GM11168 (cell line): ENCODE results near the gene KLHL10.
"Not testable (repeated sequence)": the region's sequence is repeated elsewhere in the genome, so short reads cannot be mapped to it uniquely, and the experiment has no call there.

Experiments used
- in situ Hi-C: fragments of 300-500 bp; cut with MboI; formaldehyde crosslinking; loops from one replicate; pipeline ENCODE4 v1.12.0; 2022; ENCODE audit warnings: low sequenced_read_pairs; ENCODE audit not compliant: unreplicated experiment

Gene KLHL10

DNA sequence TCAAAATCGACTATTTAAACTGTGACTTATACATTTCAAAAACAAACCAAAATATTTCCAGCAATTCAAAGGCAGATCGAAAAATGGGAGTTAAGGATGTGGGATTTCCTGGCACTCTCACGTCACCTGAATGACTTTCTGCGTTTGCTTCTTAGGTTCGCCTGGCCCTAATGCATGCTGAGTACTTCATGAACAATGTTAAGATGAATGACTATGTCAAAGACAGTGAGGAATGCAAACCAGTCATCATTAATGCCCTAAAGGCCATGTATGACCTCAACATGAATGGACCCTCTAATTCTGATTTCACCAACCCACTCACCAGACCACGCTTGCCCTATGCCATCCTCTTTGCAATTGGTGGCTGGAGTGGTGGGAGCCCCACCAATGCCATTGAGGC is 7.3 kb downstream of the KLHL10 start:
- in situ Hi-C loops: no loop called here

- in situ Hi-C loops: no loop called here
Measured at GRCh38 chr17:41848788-41849187, 11.2 kb downstream of the KLHL10 start.

DNA sequence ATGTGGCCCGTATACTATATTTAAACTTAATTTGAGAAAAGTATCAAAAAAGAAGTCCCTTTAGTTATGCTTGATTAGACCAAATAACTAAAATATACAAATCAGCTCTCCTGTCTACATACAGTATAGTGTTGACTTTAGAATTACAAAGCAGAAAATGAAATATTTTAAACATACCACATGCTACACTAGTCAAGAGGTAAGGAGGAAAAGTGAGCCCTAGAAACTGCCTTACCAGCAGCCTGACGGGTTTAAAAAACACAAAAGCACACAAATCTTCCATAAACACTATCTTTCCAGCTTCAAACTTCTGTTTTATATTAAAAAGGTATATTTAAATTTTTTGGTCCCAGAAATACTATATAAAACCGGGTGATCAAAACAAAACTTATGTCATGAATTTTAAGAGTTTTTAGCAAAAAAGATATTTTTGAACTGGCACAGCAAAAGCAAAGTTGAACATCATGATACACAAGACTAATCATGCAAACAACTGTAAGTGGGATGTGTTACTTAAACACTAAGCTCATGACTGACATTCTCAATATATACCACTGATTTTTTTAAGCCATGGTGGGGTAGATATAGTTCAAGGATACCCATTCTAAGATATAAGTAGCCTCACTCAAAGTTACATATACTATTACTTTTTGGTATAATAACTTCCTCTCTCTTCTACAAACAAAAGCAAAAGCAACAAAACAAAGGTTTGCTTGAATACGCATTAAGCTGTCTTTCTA is 11.8 kb downstream of the KLHL10 start:
- in situ Hi-C loops: no loop called here

DNA sequence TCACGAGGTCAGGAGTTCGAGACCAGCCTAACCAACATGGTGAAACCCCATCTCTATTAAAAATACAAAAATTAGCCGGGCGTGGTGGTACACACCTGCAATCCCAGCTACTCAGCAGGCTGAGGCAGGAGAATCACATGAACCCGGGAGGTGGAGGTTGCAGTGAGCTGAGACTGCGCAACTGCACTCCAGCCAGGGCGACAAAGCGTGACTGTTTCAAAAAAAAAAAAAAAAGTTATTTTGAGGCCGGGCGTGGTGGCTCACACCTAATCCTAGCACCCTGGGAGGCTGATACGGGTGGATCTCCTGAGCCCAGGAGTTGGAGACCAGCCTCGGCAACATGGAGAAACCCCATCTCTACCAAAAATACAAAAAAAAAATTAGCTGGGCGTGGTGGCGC is 13.8 kb downstream of the KLHL10 start:
- in situ Hi-C loops: not testable (repeated sequence)

- in situ Hi-C loops: no loop called here
Measured at GRCh38 chr17:41860254-41860931, 22.8 kb downstream of the KLHL10 start.

GRCh38 chr17:41863074-41863848 is 25.6 kb downstream of the KLHL10 start:
- in situ Hi-C loops: no loop called here

DNA sequence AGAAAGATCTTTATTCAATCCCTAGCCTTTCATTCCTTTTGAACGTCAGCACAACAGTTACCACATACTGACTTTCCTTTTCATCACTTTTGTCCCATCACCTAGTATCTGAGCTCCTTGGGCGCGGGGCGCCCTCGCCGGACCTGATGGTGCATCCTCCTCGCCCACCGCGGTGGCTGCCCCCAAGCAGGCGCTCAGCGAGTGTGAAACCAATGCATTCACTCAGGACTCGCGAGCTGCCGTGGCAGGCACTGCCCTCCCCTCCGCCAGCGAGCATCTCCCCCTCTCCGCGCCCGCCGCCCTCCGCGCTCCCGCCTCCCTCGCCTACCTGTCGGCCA is 26.8 kb downstream of the KLHL10 start:
- in situ Hi-C loops: no loop called here

DNA sequence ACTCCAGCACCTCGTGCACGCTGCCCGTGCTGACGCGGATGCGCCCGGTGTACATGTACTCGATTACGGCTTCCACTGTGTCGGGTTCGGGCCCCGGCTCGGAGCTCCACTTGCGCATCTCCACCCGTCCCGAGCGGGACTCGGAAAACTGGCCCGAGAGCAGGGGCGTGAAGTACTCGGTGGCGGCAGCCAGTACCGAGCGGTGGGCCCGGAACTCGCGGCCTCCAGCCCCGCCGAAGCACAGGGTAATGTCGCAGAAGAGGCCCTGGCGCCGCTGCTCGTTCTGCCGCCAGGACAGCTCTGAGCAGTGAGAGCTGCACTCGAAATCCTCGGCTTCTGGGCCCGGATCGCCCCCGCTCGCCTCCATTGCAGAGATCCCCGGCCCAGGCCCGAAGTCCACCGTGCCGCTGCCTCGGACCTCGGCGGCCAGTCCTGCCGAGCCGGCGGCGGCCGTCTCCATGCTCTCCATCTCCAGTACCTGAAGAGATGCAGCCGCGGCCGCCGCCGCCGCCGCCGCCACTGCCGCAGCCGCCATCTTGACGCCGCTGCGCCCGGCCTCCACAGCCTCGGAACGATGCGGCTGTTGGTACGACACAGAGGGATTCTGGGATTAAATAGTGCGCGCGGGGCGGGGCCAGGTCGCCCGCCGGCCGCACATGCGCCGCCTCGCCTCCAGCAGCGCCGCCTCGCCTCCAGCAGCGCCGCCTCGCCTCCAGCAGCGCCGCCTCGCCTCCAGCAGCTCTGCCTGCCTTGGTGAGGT is 27.4 kb downstream of the KLHL10 start, which contains the start of gene KLHL11:
Gene KLHL11, minus strand, starts transcription at position 588 of the 760 bp plus-strand sequence. Its CDS starts 53 bp downstream, at position 535.
- in situ Hi-C loops: no loop called here

GRCh38 chr17:41865596-41865893 is 27.9 kb downstream of the KLHL10 start:
- in situ Hi-C loops: no loop called here

DNA sequence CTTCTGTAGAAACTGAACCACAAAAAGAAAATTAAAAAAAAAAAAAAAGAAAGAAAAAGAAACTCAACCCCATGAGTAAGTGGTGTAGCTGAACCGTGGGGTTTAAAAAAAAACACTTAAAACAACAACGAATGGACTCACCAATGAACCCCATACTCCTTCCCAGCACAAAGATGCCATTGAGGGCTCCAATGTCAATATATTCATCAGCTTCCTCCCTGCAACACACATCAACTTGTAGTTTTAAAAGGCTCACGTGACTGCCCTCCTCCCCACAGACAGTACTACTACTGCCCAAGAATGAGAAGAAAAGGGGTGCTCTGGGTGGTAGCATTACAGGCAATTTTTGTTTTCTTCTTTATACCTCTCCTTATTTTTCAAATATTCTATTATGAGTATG is 30.9 kb downstream of the KLHL10 start:
- in situ Hi-C loops: no loop called here

- in situ Hi-C loops: no loop called here
Measured at GRCh38 chr17:41869426-41869825, 31.8 kb downstream of the KLHL10 start.

DNA sequence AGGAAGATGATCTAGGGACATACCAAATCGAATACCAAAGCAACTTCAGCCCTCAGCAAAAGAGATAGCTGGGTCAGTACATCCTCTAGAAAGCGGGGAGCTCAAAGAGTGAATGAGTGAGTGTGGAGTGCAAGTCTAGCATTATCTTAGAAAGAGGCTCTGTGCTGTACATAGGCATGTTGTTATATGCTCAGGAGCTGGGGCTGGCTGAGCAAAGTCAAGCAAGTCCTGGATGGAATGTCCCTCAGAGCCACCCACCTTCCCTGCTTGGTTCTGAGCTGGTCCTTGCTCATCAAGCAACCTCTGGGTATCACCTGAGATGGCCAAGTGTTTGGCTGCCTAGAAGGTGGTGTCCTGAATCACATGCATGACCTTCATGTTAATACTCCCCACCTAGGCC is 32.5 kb downstream of the KLHL10 start:
- in situ Hi-C loops: no loop called here

GRCh38 chr17:41870627-41871026 is 33.0 kb downstream of the KLHL10 start:
- in situ Hi-C loops: no loop called here

GRCh38 chr17:41871789-41872188 is 34.2 kb downstream of the KLHL10 start:
- in situ Hi-C loops: no loop called here

DNA sequence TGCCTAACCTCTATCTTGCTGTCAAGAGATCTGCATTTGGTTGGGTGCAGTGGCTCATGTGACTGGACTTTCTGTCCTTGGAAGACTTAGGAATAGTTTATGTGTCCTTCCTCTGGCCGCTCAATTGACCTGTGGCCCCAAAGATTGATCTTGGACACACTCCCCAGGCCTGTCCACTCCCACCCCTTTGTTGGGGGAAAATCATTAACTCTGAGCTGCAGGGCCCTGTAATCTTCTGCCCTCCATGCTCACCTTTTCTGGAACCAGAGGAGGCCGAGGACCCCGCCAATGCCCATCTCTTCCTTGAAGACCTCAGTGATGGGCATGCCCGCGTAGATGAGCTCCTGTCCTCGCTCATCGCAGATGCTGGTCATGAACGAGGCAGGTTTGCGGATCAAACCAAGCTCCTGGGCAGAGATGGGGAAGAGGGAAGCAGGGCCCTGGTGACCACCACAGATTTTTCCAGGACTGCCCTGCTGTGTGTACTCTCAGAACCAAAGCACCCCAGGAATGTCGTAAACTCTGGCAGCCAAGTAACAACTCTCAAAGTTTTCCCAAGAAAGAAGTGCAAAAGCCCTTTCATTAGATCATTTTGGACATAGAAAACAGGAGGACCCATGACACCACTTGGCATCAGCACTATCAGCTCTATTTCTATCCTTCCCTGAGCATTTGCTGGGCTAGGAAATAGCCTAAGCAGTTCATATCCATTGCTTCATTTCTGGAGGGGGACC is 36.1 kb downstream of the KLHL10 start:
- in situ Hi-C loops: no loop called here

DNA sequence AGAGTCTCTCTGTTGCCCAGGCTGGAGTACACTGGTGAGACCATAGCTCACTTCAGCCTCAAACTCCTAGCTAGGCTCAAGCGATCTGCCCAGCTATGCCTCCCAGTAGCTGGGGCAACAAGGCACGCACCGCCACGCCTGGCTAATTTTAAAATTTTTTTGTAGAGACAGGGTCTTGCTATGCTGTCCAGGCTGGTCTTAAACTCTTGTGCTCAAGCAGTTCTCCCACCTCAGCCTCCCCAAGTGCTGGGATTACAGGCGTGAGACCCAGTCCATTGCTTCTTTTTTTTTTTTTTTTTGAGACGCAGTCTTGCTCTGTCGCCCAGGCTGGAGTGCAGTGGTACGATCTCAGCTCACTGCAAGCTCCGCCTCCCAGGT is 36.7 kb downstream of the KLHL10 start:
- in situ Hi-C loops: not testable (repeated sequence)

- in situ Hi-C loops: no loop called here
Measured at GRCh38 chr17:41880130-41880529, 42.5 kb downstream of the KLHL10 start.

DNA sequence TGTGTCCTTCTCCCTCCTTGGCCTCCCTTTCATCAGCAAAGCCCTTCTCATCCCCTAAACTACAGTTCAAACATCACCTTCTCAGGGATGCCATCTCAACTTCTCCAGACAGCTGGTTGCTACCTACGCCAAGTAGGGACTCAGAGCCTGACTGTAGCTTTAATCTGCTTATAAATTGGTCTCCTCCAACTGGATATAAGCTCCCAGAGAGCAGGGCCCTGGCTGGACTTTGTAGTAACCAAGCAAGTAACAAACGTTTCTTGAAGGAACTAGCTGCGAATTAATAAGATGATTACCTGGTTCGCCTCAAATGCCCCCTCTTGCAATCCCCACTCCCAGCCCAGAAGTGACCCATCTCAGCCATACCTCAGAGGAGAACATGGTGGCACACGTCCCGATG is 45.1 kb downstream of the KLHL10 start:
- in situ Hi-C loops: no loop called here

DNA sequence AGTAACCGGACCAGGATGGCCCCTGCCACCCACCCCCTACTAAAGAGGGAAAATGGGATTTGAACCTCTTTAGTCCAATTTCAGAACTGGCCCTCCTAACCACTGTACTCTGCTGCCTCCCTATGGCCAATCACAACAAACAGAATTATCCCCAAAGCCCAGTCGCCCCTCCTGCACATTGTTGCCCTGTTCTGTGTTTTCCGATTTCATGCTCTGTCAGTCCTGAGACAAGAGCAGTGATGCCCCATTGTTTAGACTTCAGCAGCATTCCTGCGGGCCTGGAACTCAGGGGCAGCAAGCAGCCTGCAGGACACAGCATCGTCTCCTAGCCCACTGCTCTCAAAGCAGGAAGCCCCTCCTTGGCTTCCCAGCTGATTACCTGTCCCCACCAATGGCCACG is 48.1 kb downstream of the KLHL10 start:
- in situ Hi-C loops: no loop called here

DNA sequence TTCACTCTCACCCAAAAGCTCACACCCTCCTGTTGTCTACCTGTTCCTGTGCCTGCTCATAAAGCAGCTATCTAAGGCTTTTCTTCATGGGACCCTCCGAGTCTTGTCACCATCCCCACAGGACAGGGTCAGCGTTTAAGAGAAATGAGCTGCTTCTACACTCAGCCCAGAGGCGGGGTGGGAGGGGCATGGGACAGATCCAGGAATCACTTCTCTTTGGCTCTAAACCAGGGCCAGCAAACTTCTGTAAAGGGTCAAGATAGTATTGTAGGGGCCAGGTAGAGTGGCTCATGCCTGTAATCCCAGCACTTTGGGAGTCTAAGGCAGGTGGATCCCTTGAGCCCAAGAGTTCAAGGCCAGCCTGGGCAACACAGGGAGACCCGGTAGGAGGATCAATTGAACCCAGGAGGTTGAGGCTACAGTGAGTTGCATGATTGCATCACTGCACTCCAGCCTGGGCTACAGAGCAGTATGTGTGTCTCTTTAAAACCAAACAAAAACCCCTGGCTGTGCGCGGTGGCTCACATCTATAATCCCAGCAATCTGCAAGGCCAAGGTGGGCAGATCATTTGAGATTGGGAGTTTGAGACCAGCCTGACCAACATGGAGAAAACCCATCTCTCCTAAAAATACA is 50.8 kb downstream of the KLHL10 start:
- in situ Hi-C loops: no loop called here
